ENCODE measurements around the gene MLLT3. TPM values are rescaled to one million over a fixed set of nuclear protein-coding genes. Genes with fewer than 3 reads are reported as not detected.

Gene MLLT3
- total RNA-seq, 1 experiment from 2014 or later = 7.0 TPM

GRCh38 chr9:20496328-20496727 lies 126.0 kb downstream of the MLLT3 start (continued):
- TF ChIP-seq, protein P1, sequence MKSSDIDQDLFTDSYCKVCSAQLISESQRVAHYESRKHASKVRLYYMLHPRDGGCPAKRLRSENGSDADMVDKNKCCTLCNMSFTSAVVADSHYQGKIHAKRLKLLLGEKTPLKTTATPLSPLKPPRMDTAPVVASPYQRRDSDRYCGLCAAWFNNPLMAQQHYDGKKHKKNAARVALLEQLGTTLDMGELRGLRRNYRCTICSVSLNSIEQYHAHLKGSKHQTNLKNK (CRISPR knock-in tag; IDR thresholded peaks at IDR 0.05) = no peak
- TF ChIP-seq, protein P2, sequence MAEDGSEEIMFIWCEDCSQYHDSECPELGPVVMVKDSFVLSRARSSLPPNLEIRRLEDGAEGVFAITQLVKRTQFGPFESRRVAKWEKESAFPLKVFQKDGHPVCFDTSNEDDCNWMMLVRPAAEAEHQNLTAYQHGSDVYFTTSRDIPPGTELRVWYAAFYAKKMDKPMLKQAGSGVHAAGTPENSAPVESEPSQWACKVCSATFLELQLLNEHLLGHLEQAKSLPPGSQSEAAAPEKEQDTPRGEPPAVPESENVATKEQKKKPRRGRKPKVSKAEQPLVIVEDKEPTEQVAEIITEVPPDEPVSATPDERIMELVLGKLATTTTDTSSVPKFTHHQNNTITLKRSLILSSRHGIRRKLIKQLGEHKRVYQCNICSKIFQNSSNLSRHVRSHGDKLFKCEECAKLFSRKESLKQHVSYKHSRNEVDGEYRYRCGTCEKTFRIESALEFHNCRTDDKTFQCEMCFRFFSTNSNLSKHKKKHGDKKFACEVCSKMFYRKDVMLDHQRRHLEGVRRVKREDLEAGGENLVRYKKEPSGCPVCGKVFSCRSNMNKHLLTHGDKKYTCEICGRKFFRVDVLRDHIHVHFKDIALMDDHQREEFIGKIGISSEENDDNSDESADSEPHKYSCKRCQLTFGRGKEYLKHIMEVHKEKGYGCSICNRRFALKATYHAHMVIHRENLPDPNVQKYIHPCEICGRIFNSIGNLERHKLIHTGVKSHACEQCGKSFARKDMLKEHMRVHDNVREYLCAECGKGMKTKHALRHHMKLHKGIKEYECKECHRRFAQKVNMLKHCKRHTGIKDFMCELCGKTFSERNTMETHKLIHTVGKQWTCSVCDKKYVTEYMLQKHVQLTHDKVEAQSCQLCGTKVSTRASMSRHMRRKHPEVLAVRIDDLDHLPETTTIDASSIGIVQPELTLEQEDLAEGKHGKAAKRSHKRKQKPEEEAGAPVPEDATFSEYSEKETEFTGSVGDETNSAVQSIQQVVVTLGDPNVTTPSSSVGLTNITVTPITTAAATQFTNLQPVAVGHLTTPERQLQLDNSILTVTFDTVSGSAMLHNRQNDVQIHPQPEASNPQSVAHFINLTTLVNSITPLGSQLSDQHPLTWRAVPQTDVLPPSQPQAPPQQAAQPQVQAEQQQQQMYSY (CRISPR knock-in tag; IDR thresholded peaks at IDR 0.05) = no peak
- TF ChIP-seq ETV6 (CRISPR knock-in tag; IDR thresholded peaks at IDR 0.05) (no peak), TEAD4 (CRISPR knock-in tag; IDR thresholded peaks at IDR 0.05) (no peak), IRF1 (CRISPR knock-in tag; IDR thresholded peaks at IDR 0.05) (no peak), NFATC4 (CRISPR knock-in tag; IDR thresholded peaks at IDR 0.05) (no peak), SOX15 (CRISPR knock-in tag; IDR thresholded peaks at IDR 0.05) (no peak), ZNF416 (CRISPR knock-in tag; IDR thresholded peaks at IDR 0.05) (no peak)
- TF ChIP-seq, protein P3, sequence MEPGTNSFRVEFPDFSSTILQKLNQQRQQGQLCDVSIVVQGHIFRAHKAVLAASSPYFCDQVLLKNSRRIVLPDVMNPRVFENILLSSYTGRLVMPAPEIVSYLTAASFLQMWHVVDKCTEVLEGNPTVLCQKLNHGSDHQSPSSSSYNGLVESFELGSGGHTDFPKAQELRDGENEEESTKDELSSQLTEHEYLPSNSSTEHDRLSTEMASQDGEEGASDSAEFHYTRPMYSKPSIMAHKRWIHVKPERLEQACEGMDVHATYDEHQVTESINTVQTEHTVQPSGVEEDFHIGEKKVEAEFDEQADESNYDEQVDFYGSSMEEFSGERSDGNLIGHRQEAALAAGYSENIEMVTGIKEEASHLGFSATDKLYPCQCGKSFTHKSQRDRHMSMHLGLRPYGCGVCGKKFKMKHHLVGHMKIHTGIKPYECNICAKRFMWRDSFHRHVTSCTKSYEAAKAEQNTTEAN (CRISPR knock-in tag; IDR thresholded peaks at IDR 0.05) = no peak

GRCh38 chr9:20495098-20495497 lies 127.2 kb downstream of the MLLT3 start:
- Mint-ChIP-seq H3K27ac (no peak overlapping the region), H3K4me3 (no peak overlapping the region), H3K9me3 (no peaks in the 10 kb centered on the region), H3K36me3 (no peaks in the 10 kb centered on the region), H3K27me3 (ENCODE audit: low read depth) (no peaks in the 10 kb centered on the region), H3K4me1 (peaks cover 11% of the 10 kb centered on the region)
- no peak for ATAC-seq
- DNase-seq (ENCODE audit: low spot score) = no peak
- ChIA-PET POLR2A (interaction anchor here (1.1 kb wide), 1 partner anchor 17 kb away, joined by 4 read pairs; no protein-coding TSS in a partner anchor), CTCF (interaction anchor here (0.8 to 1.2 kb wide), 3 partner anchors 28 to 130 kb away, joined by 3 to 4 read pairs (median 3); no protein-coding TSS in a partner anchor)
- TF ChIP-seq ARID4B (CRISPR knock-in tag; IDR thresholded peaks at IDR 0.05; ENCODE audit: borderline replicate concordance) = no peak
- no peak for TF ChIP-seq ATF1 (CRISPR knock-in tag; IDR thresholded peaks at IDR 0.05)
- TF ChIP-seq NFE2L1 (CRISPR knock-in tag; IDR thresholded peaks at IDR 0.05) = no peak
- no peak for TF ChIP-seq NR3C1 (CRISPR knock-in tag; conservative IDR thresholded peaks at IDR 0.05; ENCODE audit: low read depth)
- no peak for TF ChIP-seq ZNF532 (CRISPR knock-in tag; IDR thresholded peaks at IDR 0.05; ENCODE audit: borderline replicate concordance)
- TF ChIP-seq, protein P4, sequence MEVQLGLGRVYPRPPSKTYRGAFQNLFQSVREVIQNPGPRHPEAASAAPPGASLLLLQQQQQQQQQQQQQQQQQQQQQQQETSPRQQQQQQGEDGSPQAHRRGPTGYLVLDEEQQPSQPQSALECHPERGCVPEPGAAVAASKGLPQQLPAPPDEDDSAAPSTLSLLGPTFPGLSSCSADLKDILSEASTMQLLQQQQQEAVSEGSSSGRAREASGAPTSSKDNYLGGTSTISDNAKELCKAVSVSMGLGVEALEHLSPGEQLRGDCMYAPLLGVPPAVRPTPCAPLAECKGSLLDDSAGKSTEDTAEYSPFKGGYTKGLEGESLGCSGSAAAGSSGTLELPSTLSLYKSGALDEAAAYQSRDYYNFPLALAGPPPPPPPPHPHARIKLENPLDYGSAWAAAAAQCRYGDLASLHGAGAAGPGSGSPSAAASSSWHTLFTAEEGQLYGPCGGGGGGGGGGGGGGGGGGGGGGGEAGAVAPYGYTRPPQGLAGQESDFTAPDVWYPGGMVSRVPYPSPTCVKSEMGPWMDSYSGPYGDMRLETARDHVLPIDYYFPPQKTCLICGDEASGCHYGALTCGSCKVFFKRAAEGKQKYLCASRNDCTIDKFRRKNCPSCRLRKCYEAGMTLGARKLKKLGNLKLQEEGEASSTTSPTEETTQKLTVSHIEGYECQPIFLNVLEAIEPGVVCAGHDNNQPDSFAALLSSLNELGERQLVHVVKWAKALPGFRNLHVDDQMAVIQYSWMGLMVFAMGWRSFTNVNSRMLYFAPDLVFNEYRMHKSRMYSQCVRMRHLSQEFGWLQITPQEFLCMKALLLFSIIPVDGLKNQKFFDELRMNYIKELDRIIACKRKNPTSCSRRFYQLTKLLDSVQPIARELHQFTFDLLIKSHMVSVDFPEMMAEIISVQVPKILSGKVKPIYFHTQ (CRISPR knock-in tag; IDR thresholded peaks at IDR 0.05) = no peak
- TF ChIP-seq ZSCAN18 (CRISPR knock-in tag; IDR thresholded peaks at IDR 0.05) = no peak
- TF ChIP-seq GRHL2 (CRISPR knock-in tag; IDR thresholded peaks at IDR 0.05; ENCODE audit: insufficient replicate concordance, severe bottlenecking) = no peak
